HepG2 (cell line): ENCODE results near the gene POLR1C. TPM values are rescaled to one million over a fixed set of nuclear protein-coding genes. Genes with fewer than 3 reads are reported as not detected.

Experiments used
- ATAC-seq: fragments of 200-7000 bp; cut with Tn5 transposase; 3 replicates; pipeline ENCODE4 v1.9.1; 2020; ENCODE audit warnings: mild to moderate bottlenecking, moderate library complexity
- BruUV-seq: library from RNA; stranded (reverse); fragments of 400-500 nt; replicated peaks from 2 replicates; lab custom pipeline; 2021; lab: Mats Ljungman, UMichigan
- CTCF ChIA-PET: fragments of 300-600 bp; formaldehyde crosslinking; extraction: SDS; loops from one replicate; lab custom pipeline; 2021; ENCODE audit warnings: low total read pairs, inconsistent platforms, low intra/inter-chr PET ratio; lab: Yijun Ruan, JAX
- POLR2A ChIA-PET: fragments of 350-600 bp; sonication (Branson Sonifier 250); formaldehyde crosslinking; loops from one replicate; lab custom pipeline; 2020; ENCODE audit warnings: antibody characterized with exemption, inconsistent platforms; lab: Yijun Ruan, JAX
- DNase-seq: peaks from one replicate; pipeline ENCODE4 v3.0.0-alpha.2; 2015; ENCODE audit warnings: low spot score
- FAIRE-seq: peaks from 3 replicates; lab custom pipeline; 2011; peaks lifted over from hg19 to GRCh38; lab: Jason Lieb, UNC
- H2AFZ ChIP-seq: one replicate; pipeline ENCODE4 v1.6.1; 2011; ENCODE audit warnings: low read length, inconsistent platforms
- H3K27ac ChIP-seq: fragments of 300-600 bp; 3 replicates; pipeline ENCODE4 v1.8.0; 2011; ENCODE audit warnings: mixed run types, mild to moderate bottlenecking, mixed read lengths, low read length, inconsistent platforms; ENCODE audit not compliant: insufficient read depth; ENCODE audit errors: extremely low read length
- H3K27me3 ChIP-seq, 2 experiments: fragments of 200-600 bp in 1 of 2; 2 replicates in 1 of 2; 3 replicates in 1 of 2; pipeline versions ENCODE4 v1.6.0 to v1.8.0; 2011; ENCODE audit warnings: low read length in 2 of 2, mild to moderate bottlenecking in 2 of 2, moderate library complexity in 2 of 2, inconsistent platforms in 1 of 2; ENCODE audit not compliant: insufficient read depth in 2 of 2, control insufficient read depth in 1 of 2
- H3K36me3 ChIP-seq, 2 experiments: fragments of 200-600 bp in 1 of 2; replicated peaks in 1 of 2; 2 replicates in 1 of 2; 3 replicates in 1 of 2; pipeline versions ENCODE4 v1.5.1 to v1.8.0; 2011; ENCODE audit warnings: low read length in 2 of 2, inconsistent platforms in 1 of 2; ENCODE audit not compliant: insufficient read depth in 2 of 2, control insufficient read depth in 1 of 2
- H3K4me1 ChIP-seq: 2 replicates; pipeline ENCODE4 v1.5.1; 2012; ENCODE audit warnings: low read length, inconsistent platforms; ENCODE audit not compliant: insufficient read depth
- H3K4me2 ChIP-seq: 2 replicates; pipeline ENCODE4 v1.6.0; 2011; ENCODE audit warnings: low read depth, low read length, inconsistent platforms
- H3K4me3 ChIP-seq, 3 experiments: fragments of 200-600 bp in 1 of 3; sonication (generic), shearing (Covaris generic) in 1 of 3; replicated peaks in 1 of 3; 2 replicates each; pipeline ENCODE4 v1.5.1; 2011 to 2016; ENCODE audit warnings: low read length in 3 of 3, inconsistent platforms in 2 of 3, low read depth in 2 of 3, mild to moderate bottlenecking in 2 of 3, control low read depth in 1 of 3, mixed read lengths in 1 of 3; ENCODE audit not compliant: insufficient read depth in 1 of 3
- H3K79me2 ChIP-seq: one replicate; pipeline ENCODE4 v1.6.1; 2011; ENCODE audit warnings: low read length, inconsistent platforms; ENCODE audit not compliant: insufficient read depth
- H3K9ac ChIP-seq: 2 replicates; pipeline ENCODE4 v1.6.0; 2011; ENCODE audit warnings: mild to moderate bottlenecking, low read depth, low read length, inconsistent platforms; ENCODE audit not compliant: insufficient read depth
- H3K9me3 ChIP-seq: 2 replicates; pipeline ENCODE4 v1.5.1; 2012; ENCODE audit warnings: mild to moderate bottlenecking, low read length
- H4K20me1 ChIP-seq: 2 replicates; pipeline ENCODE4 v1.6.0; 2011; ENCODE audit warnings: inconsistent platforms, mild to moderate bottlenecking, low read length, moderate library complexity; ENCODE audit not compliant: insufficient read depth
- ATF7-NPFF ChIP-seq: sonication (generic); formaldehyde crosslinking; IDR thresholded peaks from 2 replicates; pipeline ENCODE4 v1.8.1; 2023; ENCODE audit warnings: mild to moderate bottlenecking, low read depth, missing genetic modification reagents, moderate library complexity
- ELF3 ChIP-seq: IDR thresholded peaks from 2 replicates; pipeline ENCODE4 v1.6.1; 2016; ENCODE audit warnings: missing genetic modification reagents, missing compliant biosample characterization
- GABPA ChIP-seq, 2 experiments: IDR thresholded peaks; 2 replicates each; pipeline ENCODE4 v1.6.1; 2011 to 2016; ENCODE audit warnings: low read depth in 2 of 2, low read length in 1 of 2, missing biosample characterization in 1 of 2, missing genetic modification characterization in 1 of 2
- GABPB1 ChIP-seq: IDR thresholded peaks from 2 replicates; pipeline ENCODE4 v1.6.1; 2016; ENCODE audit warnings: mild to moderate bottlenecking, missing genetic modification reagents, moderate library complexity, missing compliant biosample characterization
- KDM6A ChIP-seq: IDR thresholded peaks from 2 replicates; pipeline ENCODE4 v1.6.1; 2016; ENCODE audit warnings: low read depth
- LCORL ChIP-seq, 2 experiments: fragments of 450-650 bp in 1 of 2; sonication (generic) in 1 of 2; formaldehyde crosslinking in 1 of 2; IDR thresholded peaks; 2 replicates each; pipeline versions ENCODE4 v1.5.0 to v1.6.1; 2017 to 2020; ENCODE audit warnings: antibody characterized with exemption in 1 of 2, missing genetic modification reagents in 1 of 2
- MAZ ChIP-seq, 2 experiments: sonication (generic) in 1 of 2; formaldehyde crosslinking in 1 of 2; IDR thresholded peaks; 2 replicates each; pipeline versions ENCODE4 v1.5.0 to v1.6.1; 2012 to 2020; ENCODE audit warnings: low read depth in 2 of 2, mild to moderate bottlenecking in 2 of 2, borderline replicate concordance in 1 of 2, improper control_type of control experiment in 1 of 2, low read length in 1 of 2, missing genetic modification reagents in 1 of 2, moderate library complexity in 1 of 2
- NFYC ChIP-seq: IDR thresholded peaks from 2 replicates; pipeline ENCODE4 v1.6.1; 2016; ENCODE audit warnings: missing genetic modification reagents, missing compliant biosample characterization
- NR3C1 ChIP-seq: sonication (generic); formaldehyde crosslinking; IDR thresholded peaks from 2 replicates; pipeline ENCODE4 v1.4.0; 2020; ENCODE audit warnings: missing genetic modification reagents
- RXRB ChIP-seq: IDR thresholded peaks from 2 replicates; pipeline ENCODE4 v1.6.1; 2016; ENCODE audit warnings: borderline replicate concordance, missing genetic modification reagents, missing compliant biosample characterization
- ZEB1 ChIP-seq: IDR thresholded peaks from 2 replicates; pipeline ENCODE4 v1.6.1; 2012; ENCODE audit warnings: mild to moderate bottlenecking, low read depth, inconsistent platforms; ENCODE audit not compliant: insufficient replicate concordance
- ZFP62 ChIP-seq: sonication (generic); formaldehyde crosslinking; IDR thresholded peaks from 2 replicates; pipeline ENCODE4 v1.4.0; 2020; ENCODE audit warnings: missing genetic modification reagents
- ZNF687 ChIP-seq: sonication (generic); formaldehyde crosslinking; IDR thresholded peaks from 2 replicates; pipeline ENCODE4 v1.5.1; 2020; ENCODE audit warnings: mild to moderate bottlenecking, missing genetic modification reagents, moderate library complexity
- WGBS: methylation state at CpG from one replicate; pipeline ENCODE4 v1.1.6; 2017; ENCODE audit warnings: low lambda C conversion rate; 5-methylcytosine and 5-hydroxymethylcytosine counted together
- in situ Hi-C: cut with HindIII; loops from 2 replicates; pipeline ENCODE4 v1.10.0; 2017; ENCODE audit warnings: low pct_unique_long_range_greater_than_20kb; ENCODE audit not compliant: extremely low pct_ligation_motif_present
- intact Hi-C: fragments of 100-400 bp; cut with micrococcal nuclease; formaldehyde crosslinking; loops from one replicate; pipeline ENCODE4 v1.10.0; 2022; ENCODE audit not compliant: unreplicated experiment
- polyA plus RNA-seq, 8 experiments: library from polyadenylated mRNA; depleted of rRNA in 3 of 8; stranded (reverse) in 7 of 8; unstranded in 1 of 8; fragments of >200 nt; fragmentation: Illumina TruSeq in 4 of 8; extraction: Trizol in 4 of 8; gene quantifications; 2 replicates each; pipeline versions ENCODE4 v1.2.1 to v1.2.3, GENCODE V29; 2011 to 2016; ENCODE audit warnings: low read depth in 4 of 8, missing spikeins in 1 of 8, mixed read lengths in 1 of 8; ENCODE audit not compliant: insufficient read depth in 1 of 8
- total RNA-seq, 5 experiments: library from RNA; depleted of rRNA; stranded (reverse); fragments of >200 nt; fragmentation: Illumina TruSeq; extraction: Trizol; gene quantifications; 2 replicates each; pipeline ENCODE4 v1.2.3, GENCODE V29; 2016; ENCODE audit warnings: low read depth in 1 of 5
- TF ChIP-seq, protein P1 (sequence below), 2 experiments: sonication (generic) in 1 of 2; formaldehyde crosslinking in 1 of 2; IDR thresholded peaks; 2 replicates each; pipeline versions ENCODE4 v1.4.0 to v1.6.1; 2018 to 2020; ENCODE audit warnings: missing genetic modification reagents in 2 of 2, borderline replicate concordance in 1 of 2, low read depth in 1 of 2, mild to moderate bottlenecking in 1 of 2, missing biosample characterization in 1 of 2

Gene POLR1C
- total and polyA plus RNA-seq, 2 of the 13 experiments (the other 11 are each of a cell fraction or from before 2014, with no cell fraction given): 62.6 to 72.2 TPM

GRCh38 chr6:43505718-43506117, 11.2 kb upstream of the POLR1C start (continued):
- TF ChIP-seq RXRB (peak; percentile 22; the same call in 1 of the 2 replicates), GABPA (IDR thresholded peaks at IDR 0.05; ENCODE audit: low read depth, low read length) (no peak), GABPA (CRISPR knock-in tag; IDR thresholded peaks at IDR 0.05; ENCODE audit: low read depth) (peak; percentile 57), ZNF687 (peak; percentile 62), ZEB1 (no peak), GABPB1 (CRISPR knock-in tag) (peak; percentile 32), LCORL (IDR thresholded peaks at IDR 0.05) (no peak), LCORL (CRISPR knock-in tag; IDR thresholded peaks at IDR 0.05) (no peak)
- TF ChIP-seq, all 625 proteins: peak for 19

DNA sequence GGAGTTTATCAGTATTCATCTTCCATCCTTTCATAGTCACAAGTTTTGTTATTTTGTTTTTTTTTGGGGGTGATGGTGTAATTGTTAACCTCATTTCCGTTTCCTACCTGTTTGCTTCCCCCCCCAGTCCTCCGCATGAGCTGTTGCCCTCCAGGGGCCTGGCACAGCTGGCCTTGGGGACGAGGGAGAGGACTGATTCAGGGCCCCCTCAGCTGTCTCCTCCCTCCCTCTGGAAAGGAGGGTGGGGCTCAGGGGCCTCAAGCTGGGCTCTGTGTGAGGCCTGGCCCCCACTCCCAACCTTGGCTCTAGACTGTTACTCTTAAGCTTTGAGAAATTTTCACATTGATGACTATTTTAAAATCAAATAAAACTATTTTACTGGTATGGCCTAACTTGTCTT, 10.7 kb upstream of the POLR1C start:
- peaks cover 3 to 7% of the 10 kb centered on the region in 2 experiments; a peak in 4 of 5 replicates for H3K27me3 ChIP-seq
- peaks cover 47% of the 10 kb centered on the region for H3K4me1 ChIP-seq
- 99% methylated on average over 3 of the region's 3 CpGs for WGBS
- POLR2A ChIA-PET: interaction anchor here (1.3 to 2.7 kb wide), 8 partner anchors 10 to 137 kb away, joined by 3 to 18 read pairs (median 8); partner anchors contain the start of genes DLK2, GTPBP2, POLR1C and YIPF3
- H3K27ac ChIP-seq: no peak overlapping the region
- no peak overlapping the region for H3K4me2 ChIP-seq
- H3K79me2 ChIP-seq: no peaks in the 10 kb centered on the region
- H3K9ac ChIP-seq: no peak overlapping the region
- H3K9me3 ChIP-seq: no peaks in the 10 kb centered on the region
- H3K36me3 ChIP-seq: peaks cover 27 to 35% of the 10 kb centered on the region in 2 experiments; a peak in 4 of 5 replicates
- FAIRE-seq (no peak), DNase-seq (no peak), ATAC-seq (no peak)
- intact Hi-C loops: loop anchor here (1.0 to 5.0 kb wide), 3 partner anchors 52 to 244 kb away; no protein-coding TSS in a partner anchor
- H2AFZ ChIP-seq: no peak overlapping the region
- in situ Hi-C loops: no loop called here
- BruUV-seq: no TSS peak
- TF ChIP-seq ZFP62 (CRISPR knock-in tag): no peak
- TF ChIP-seq MAZ (IDR thresholded peaks at IDR 0.05; ENCODE audit: borderline replicate concordance, low read depth, low read length): no peak
- TF ChIP-seq MAZ (CRISPR knock-in tag; IDR thresholded peaks at IDR 0.05; ENCODE audit: low read depth): 0 out of 2 replicates have a peak, but pooled peaks have one; percentile 15
- TF ChIP-seq, protein P1, sequence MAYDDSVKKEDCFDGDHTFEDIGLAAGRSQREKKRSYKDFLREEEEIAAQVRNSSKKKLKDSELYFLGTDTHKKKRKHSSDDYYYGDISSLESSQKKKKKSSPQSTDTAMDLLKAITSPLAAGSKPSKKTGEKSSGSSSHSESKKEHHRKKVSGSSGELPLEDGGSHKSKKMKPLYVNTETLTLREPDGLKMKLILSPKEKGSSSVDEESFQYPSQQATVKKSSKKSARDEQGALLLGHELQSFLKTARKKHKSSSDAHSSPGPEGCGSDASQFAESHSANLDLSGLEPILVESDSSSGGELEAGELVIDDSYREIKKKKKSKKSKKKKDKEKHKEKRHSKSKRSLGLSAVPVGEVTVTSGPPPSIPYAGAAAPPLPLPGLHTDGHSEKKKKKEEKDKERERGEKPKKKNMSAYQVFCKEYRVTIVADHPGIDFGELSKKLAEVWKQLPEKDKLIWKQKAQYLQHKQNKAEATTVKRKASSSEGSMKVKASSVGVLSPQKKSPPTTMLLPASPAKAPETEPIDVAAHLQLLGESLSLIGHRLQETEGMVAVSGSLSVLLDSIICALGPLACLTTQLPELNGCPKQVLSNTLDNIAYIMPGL (CRISPR knock-in tag; IDR thresholded peaks at IDR 0.05; ENCODE audit: borderline replicate concordance in 1 of 2, low read depth in 1 of 2): peak in 1 of 2 experiments; percentile 46; a peak in 1 of 4 replicates
- no peak for TF ChIP-seq KDM6A (CRISPR knock-in tag)
- no peak for TF ChIP-seq ELF3 (CRISPR knock-in tag)
- no peak for TF ChIP-seq NFYC
- no peak for TF ChIP-seq NR3C1 (CRISPR knock-in tag)
- 0 out of 2 replicates have a peak, but pooled peaks have one; percentile 22 for TF ChIP-seq ATF7-NPFF (CRISPR knock-in tag)
- no peak for TF ChIP-seq GABPA (IDR thresholded peaks at IDR 0.05; ENCODE audit: low read depth, low read length)
- no peak for TF ChIP-seq GABPA (CRISPR knock-in tag; IDR thresholded peaks at IDR 0.05; ENCODE audit: low read depth)
- H3K4me3 ChIP-seq: no peak overlapping the region
- CTCF ChIA-PET: interaction anchor here (0.9 to 3.0 kb wide), 4 partner anchors 10 to 120 kb away, joined by 3 to 39 read pairs (median 4); partner anchors contain the start of gene DLK2
- no peaks in the 10 kb centered on the region; the same call in 1 of the 2 replicates for H4K20me1 ChIP-seq
